SH-SY5Y (cell line): Measurements from ENCODE around the gene SLC29A4.

ENCODE experiments used
- GATA2 ChIP-seq: IDR thresholded peaks from 2 replicates; pipeline ENCODE4 v1.6.1; 2011; ENCODE audit warnings: mild to moderate bottlenecking, low read depth, low read length
- GATA3 ChIP-seq: IDR thresholded peaks from 2 replicates; pipeline ENCODE4 v1.6.1; 2011; ENCODE audit warnings: low read depth, mild to moderate bottlenecking, low read length, moderate library complexity

GRCh38 chr7:5302577-5302976, 19.8 kb downstream of the SLC29A4 start:
- TF ChIP-seq GATA2 (no peak), GATA3 (no peak)
